DLD1 (cell line): ENCODE data around the gene CERS6.
"Not testable (repeated sequence)": the region's sequence is repeated elsewhere in the genome, so short reads cannot be mapped to it uniquely, and the experiment has no call there.

Experiments
- in situ Hi-C: cut with HindIII; loops from 2 replicates; pipeline ENCODE4 v1.10.0; 2017; ENCODE audit warnings: low sequenced_read_pairs

Gene CERS6

DNA sequence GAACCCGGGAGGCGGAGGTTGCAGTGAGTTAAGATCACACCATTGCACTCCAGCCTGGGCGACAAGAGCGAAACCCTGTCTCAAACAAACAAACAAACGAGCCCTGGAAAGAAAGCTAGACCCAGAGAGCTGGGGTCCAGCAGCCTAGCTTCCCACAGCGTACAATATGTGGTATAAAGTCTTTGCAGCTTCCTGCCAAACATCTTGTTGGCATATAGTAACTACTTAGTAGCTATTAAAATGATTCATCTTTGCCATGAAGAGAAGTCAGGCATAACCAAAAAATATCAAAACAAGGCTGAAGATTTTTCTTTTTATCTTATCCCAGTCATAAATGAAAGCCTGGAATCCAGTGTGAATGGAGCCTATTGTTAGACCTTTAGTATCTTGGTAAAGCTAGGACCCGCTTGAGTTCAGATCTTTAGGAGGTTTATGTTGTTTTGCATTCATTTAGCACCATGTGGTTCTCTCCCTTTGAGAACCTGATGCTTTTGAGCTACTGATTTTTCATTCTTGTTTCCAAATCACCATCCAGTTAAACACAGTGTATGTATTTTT, 206.7 kb downstream of the CERS6 start:
- in situ Hi-C loops: no loop called here

- in situ Hi-C loops: no loop called here
Measured at GRCh38 chr2:168663993-168664392, 207.9 kb downstream of the CERS6 start.

GRCh38 chr2:168664715-168665114, 208.6 kb downstream of the CERS6 start:
- in situ Hi-C loops: not testable (repeated sequence)

- in situ Hi-C loops: no loop called here
Measured at GRCh38 chr2:168666339-168666738, 210.3 kb downstream of the CERS6 start.

GRCh38 chr2:168667156-168667555, 211.1 kb downstream of the CERS6 start:
- in situ Hi-C loops: no loop called here

GRCh38 chr2:168669151-168669550, 213.1 kb downstream of the CERS6 start:
- in situ Hi-C loops: no loop called here

- in situ Hi-C loops: no loop called here
Measured at GRCh38 chr2:168670478-168670877, 214.4 kb downstream of the CERS6 start.

DNA sequence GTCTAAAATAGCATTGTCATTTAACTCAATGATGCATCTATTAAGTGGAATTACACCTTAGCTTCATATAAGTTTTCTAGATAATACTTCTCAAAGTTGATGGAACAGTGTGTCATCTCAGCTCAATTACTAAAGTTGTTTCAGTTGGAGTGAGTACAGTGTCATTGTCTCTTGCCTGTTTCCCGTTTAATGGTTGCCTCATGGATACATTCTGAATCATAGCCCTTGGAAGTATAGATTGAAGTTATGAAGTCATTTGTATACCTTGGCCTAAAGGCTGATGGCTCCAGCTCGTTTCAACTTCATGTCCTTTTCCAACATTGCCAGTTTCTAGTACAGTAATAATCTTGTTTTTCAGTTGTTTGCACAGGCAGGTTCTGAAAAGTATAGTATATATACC, 215.9 kb downstream of the CERS6 start:
- in situ Hi-C loops: no loop called here

GRCh38 chr2:168673265-168674189, 217.5 kb downstream of the CERS6 start:
- in situ Hi-C loops: no loop called here

DNA sequence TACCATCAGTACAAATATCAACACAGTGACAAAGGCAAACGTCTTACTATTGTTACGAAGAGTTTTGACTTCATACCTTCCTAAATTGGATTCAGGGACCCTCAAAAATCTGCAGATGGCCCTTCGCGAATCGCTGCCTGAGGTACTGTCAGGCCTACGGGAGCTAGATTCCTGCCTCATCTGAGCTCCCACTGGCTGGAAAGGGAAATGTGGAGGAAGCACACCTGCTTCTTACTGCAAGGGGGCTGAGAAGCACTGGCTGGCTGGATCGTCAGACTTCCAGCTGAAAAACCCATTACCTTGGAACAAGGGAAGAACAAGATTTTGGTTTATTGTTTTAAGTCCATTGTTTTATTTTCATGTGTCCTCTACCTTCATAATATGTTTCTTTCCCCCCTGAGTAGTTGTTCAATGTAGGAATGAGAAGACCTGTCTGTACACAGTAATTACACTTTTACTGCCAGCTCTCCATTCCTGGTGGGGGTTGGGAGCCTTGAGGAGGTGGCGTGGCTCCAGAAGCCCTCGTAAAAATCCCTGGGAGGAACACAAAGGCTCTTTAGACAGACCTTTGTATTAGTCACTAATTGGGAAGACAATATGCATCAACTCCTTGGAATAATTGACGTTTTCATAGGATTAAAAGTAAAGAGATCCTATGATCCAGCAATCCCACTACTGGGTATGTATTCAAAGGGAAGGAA, 222.2 kb downstream of the CERS6 start:
- in situ Hi-C loops: no loop called here

GRCh38 chr2:168679081-168679480, 223.0 kb downstream of the CERS6 start:
- in situ Hi-C loops: no loop called here

- in situ Hi-C loops: no loop called here
Measured at GRCh38 chr2:168679741-168680310, 223.8 kb downstream of the CERS6 start.

DNA sequence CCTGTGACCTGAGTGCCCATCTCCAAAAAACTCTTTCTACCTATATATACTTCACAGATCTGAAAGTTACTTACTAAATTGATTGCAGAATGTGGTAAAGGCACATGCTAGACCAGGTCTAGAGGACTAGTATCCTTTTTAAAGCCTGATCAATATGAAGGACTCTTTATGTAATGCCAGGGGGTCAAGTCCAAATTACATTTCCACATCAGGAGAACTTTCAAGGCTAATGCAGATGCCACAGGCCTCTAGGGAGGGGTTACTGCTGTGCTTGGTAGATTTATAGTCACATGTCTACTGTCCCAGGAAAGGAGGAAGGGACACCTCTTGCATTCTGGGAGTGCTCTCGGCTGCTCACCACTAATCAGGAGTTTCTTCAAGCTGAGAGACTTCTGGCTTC, 227.9 kb downstream of the CERS6 start:
- in situ Hi-C loops: no loop called here

DNA sequence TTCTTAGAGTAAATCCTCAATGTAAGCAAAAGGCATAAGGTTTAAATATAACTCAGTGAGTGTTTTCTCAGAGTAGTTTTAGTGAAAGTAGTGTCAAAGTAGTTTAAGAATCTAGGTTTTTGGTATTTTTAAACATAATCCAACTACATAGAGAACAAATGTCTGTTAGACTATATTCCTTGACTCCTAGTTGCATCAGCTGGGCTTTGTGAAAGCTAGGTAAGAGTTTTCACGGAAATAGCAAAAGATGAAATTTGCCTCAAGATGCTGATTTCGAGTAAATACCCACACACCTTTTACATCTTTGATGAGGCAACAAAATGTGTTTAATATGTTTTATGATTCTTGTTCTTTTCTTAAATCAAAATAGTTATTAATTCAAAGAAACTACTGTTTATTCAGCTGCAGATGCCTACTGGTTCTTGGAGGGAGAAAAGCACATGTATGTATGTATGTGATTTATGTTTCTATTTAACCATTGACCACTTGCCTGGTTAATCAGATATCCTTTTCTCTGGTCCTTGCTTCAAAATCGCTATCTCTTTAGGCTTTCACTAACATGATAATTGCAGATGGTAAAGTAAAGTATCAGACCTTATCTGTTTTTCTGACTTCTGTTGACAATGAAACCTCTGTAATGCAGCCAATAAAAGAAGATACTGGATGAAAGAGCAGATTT, 229.0 kb downstream of the CERS6 start:
- in situ Hi-C loops: no loop called here

GRCh38 chr2:168685600-168686451, 229.8 kb downstream of the CERS6 start:
- in situ Hi-C loops: no loop called here

DNA sequence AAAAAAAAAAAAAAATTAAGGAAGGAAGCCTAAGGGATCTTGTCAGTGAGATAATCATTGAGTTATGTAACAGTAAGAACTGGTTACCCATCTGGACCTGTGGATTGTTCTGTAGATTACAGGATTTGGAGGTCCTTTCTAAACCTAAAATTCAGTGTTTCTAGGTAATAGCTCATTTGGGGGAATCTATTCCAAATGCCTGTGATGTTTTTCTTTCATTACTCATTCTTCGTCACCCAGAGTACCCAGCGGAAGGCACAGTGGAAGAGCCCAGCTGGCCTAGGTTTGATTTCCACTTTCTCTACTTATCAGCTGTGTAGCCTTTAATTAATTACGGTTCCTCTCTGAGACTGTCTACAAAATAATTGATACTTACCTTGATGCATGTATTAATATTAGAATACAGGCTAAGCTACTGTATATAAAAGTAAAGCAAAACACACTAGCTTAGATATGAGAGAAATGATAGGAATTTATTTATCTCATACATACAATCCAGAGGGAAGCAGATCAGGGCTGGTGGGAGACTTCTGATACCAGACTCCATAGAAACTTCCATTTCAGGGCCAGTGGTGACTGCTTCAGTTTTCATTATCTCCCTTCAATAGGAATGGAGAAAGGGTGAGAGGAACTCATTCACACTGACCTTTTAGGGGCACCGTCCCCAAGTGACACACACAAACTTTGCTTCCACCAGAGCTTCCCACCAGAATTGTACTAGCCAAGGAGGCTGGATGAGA, 230.6 kb downstream of the CERS6 start:
- in situ Hi-C loops: no loop called here

- in situ Hi-C loops: no loop called here
Measured at GRCh38 chr2:168687314-168687713, 231.2 kb downstream of the CERS6 start.

- in situ Hi-C loops: no loop called here
Measured at GRCh38 chr2:168690381-168690885, 234.4 kb downstream of the CERS6 start.

- in situ Hi-C loops: no loop called here
Measured at GRCh38 chr2:168691221-168691620, 235.1 kb downstream of the CERS6 start.
